Heart left ventricle (tissue), 13 donors: Measurements from ENCODE around the gene TEX29.

Experiments used
- POLR2A ChIP-seq, 2 donors: fragments of 450-650 bp; IDR thresholded peaks; one replicate each; pipeline ENCODE4 v1.6.1; 2017; ENCODE audit warnings: antibody characterized with exemption in 2 of 2, mild to moderate bottlenecking in 2 of 2, moderate library complexity in 2 of 2
- TF ChIP-seq, protein P1 (sequence below), 12 donors: fragments of 200-600 bp; sonication (generic) in 4 of 12; IDR thresholded peaks; one replicate each; pipeline versions ENCODE4 v1.5.0 to v1.8.0; 2018 to 2022; ENCODE audit warnings: antibody characterized with exemption in 12 of 12, mild to moderate bottlenecking in 5 of 12
- donor health status: ischemic (EF 13 %, LVEDD 7.1; RV severe dilation, severe dysfunction).
- donor health status: DM: no; HTN: yes; CAD: no.
- donor health status: DM: no; HTN: no; CAD: no.
- donor health status: ischemic (EF 25% LVEDD 6.9; RV normal size, moderate dysfunction).
- donor health status: ischemic (EF 25% LVEDD 5.7; RV mildly dilated, moderate dysfunction).
- donor health status: ischemic (EF 35%, LVEDD 5.7; RV mildly dilated, moderate dysfunction).
- donor health status: nonischemic (EF 11% LVEDD 7.7; RV severe dilation, severe dysfunction).
- donor health status: DM: yes; HTN: yes; CAD: no.
- donor health status: PGD.
- donor health status: ischemic (EF 29% LVEDD 5.4; RV normal size, mild dysfunction).
- donor health status: nonischemic (EF 23%, LVEDD 6.1; RV moderate dilation, normal function).

DNA sequence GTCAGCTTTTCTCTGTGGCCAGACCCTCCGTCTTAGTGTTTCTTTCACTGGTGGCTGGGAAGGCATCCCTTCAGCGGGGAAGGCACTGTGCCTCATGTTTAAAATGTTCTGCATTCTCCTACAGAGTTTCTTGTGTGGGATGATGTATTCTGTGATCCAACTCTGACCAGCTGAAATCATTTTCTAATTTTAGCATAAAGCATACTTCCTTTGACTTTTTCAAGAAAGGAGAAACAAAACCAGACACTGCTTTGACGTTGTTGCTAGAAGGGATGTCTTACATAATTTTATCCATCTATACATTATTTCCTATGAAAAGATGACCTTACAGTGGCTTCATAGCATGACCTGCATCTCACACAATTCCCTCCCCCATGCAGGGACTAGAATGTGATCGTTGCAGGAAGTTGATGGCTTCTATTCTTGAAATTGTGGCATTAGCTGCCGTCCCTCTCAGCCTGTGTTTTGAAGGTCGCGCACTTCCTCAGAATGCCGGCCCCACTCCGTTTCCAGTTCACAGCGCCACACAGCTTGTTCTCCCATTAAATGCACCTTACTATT lies 38.6 kb upstream of the TEX29 start:
- TF ChIP-seq POLR2A (IDR thresholded peaks at IDR 0.05) = no peak
- TF ChIP-seq, protein P1, sequence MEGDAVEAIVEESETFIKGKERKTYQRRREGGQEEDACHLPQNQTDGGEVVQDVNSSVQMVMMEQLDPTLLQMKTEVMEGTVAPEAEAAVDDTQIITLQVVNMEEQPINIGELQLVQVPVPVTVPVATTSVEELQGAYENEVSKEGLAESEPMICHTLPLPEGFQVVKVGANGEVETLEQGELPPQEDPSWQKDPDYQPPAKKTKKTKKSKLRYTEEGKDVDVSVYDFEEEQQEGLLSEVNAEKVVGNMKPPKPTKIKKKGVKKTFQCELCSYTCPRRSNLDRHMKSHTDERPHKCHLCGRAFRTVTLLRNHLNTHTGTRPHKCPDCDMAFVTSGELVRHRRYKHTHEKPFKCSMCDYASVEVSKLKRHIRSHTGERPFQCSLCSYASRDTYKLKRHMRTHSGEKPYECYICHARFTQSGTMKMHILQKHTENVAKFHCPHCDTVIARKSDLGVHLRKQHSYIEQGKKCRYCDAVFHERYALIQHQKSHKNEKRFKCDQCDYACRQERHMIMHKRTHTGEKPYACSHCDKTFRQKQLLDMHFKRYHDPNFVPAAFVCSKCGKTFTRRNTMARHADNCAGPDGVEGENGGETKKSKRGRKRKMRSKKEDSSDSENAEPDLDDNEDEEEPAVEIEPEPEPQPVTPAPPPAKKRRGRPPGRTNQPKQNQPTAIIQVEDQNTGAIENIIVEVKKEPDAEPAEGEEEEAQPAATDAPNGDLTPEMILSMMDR (IDR thresholded peaks at IDR 0.05) = peak in 2 of 12 donors; percentile 22 to 26
